Heart left ventricle (tissue), 16 donors: ENCODE data around the gene TMEM272. TPM values are rescaled to one million over a fixed set of nuclear protein-coding genes. Genes with fewer than 3 reads are reported as not detected.

Experiments used
- ATAC-seq, 4 donors: fragments of 200-7000 bp; cut with Tn5 transposase; one replicate each; pipeline ENCODE4 v1.9.1; 2020 to 2022; ENCODE audit warnings: moderate library complexity in 4 of 4, mild to moderate bottlenecking in 3 of 4, moderate number of reproducible peaks in 1 of 4
- DNase-seq, 5 donors: peaks; one replicate each; pipeline ENCODE4 v3.0.0-alpha.2; 2020
- H3K27ac ChIP-seq, 12 donors: fragments of 200-600 bp; sonication (generic) in 4 of 12; one replicate each; pipeline versions ENCODE4 v1.5.0 to v1.8.0; 2016 to 2022; ENCODE audit warnings: mild to moderate bottlenecking in 2 of 12
- H3K27me3 ChIP-seq, 9 donors: fragments of 200-600 bp; sonication (generic) in 2 of 9; one replicate each; pipeline versions ENCODE4 v1.5.1 to v1.8.0; 2016 to 2022; ENCODE audit warnings: mild to moderate bottlenecking in 3 of 9
- H3K36me3 ChIP-seq, 9 donors: fragments of 200-600 bp; sonication (generic) in 2 of 9; one replicate each; pipeline versions ENCODE4 v1.5.0 to v1.8.0; 2018 to 2022; ENCODE audit warnings: mild to moderate bottlenecking in 2 of 9
- H3K4me1 ChIP-seq, 12 donors: fragments of 200-600 bp; sonication (generic) in 4 of 12; one replicate each; pipeline versions ENCODE4 v1.5.0 to v1.8.0; 2016 to 2022; ENCODE audit warnings: mild to moderate bottlenecking in 3 of 12
- H3K4me3 ChIP-seq, 12 donors: fragments of 200-600 bp; sonication (generic) in 4 of 12; one replicate each; pipeline versions ENCODE4 v1.5.0 to v1.8.0; 2017 to 2022; ENCODE audit warnings: mild to moderate bottlenecking in 9 of 12, moderate library complexity in 4 of 12
- H3K9me3 ChIP-seq, 12 donors: fragments of 200-600 bp; sonication (generic) in 4 of 12; one replicate each; pipeline versions ENCODE4 v1.5.0 to v1.8.0; 2016 to 2022; ENCODE audit warnings: mild to moderate bottlenecking in 1 of 12
- POLR2A ChIP-seq, 2 donors: fragments of 450-650 bp; IDR thresholded peaks; one replicate each; pipeline ENCODE4 v1.6.1; 2017; ENCODE audit warnings: antibody characterized with exemption in 2 of 2, mild to moderate bottlenecking in 2 of 2, moderate library complexity in 2 of 2
- WGBS, 4 donors: extraction: QIAGEN DNeasy Blood & Tissue Kit in 2 of 4; methylation state at CpG; one replicate each; pipeline versions ENCODE4 v1.1.5 to v1.1.7; 2013 to 2018; 5-methylcytosine and 5-hydroxymethylcytosine counted together
- intact Hi-C, 10 donors: fragments of 100-400 bp; cut with DNase I; formaldehyde crosslinking; loops; one replicate each; pipeline versions ENCODE4 v1.11.1 to v1.14.2; 2022
- polyA plus RNA-seq, 2 donors: library from polyadenylated mRNA; stranded (reverse); fragments of 200-250 nt; gene quantifications; one replicate each; pipeline ENCODE4 v1.2.3, GENCODE V29; 2013
- total RNA-seq, 9 donors: library from RNA; depleted of rRNA in 2 of 9; stranded (reverse); fragments of >200 nt in 2 of 9; fragmentation: NEBNext Ultra II Directional in 3 of 9; extraction: Animal tissue kit (Norgen Biotek cat#: 25700) in 3 of 9; gene quantifications; one replicate each; pipeline versions ENCODE4 v1.1.0 to v1.2.4, GENCODE V29; 2016 to 2023
- TF ChIP-seq, protein P1 (sequence below), 12 donors: fragments of 200-600 bp; sonication (generic) in 4 of 12; IDR thresholded peaks; one replicate each; pipeline versions ENCODE4 v1.5.0 to v1.8.0; 2018 to 2022; ENCODE audit warnings: antibody characterized with exemption in 12 of 12, mild to moderate bottlenecking in 5 of 12
- donor health status: ischemic (EF 13 %, LVEDD 7.1; RV severe dilation, severe dysfunction).
- donor health status: healthy with polysubstance abuse.
- donor health status: DM: no; HTN: yes; CAD: no.
- donor health status: DM: no; HTN: no; CAD: no.
- donor health status: ischemic (EF 25% LVEDD 6.9; RV normal size, moderate dysfunction).
- donor health status: ischemic (EF 25% LVEDD 5.7; RV mildly dilated, moderate dysfunction).
- donor health status: healthy.
- donor health status: DM: yes; HTN: yes; CAD: no.
- donor health status: ischemic (EF 35%, LVEDD 5.7; RV mildly dilated, moderate dysfunction).
- donor health status: nonischemic (EF 11% LVEDD 7.7; RV severe dilation, severe dysfunction).
- donor health status: DM: yes; HTN: yes; CAD: no.
- donor health status: PGD.
- donor health status: ischemic (EF 29% LVEDD 5.4; RV normal size, mild dysfunction).
- donor health status: nonischemic (EF 23%, LVEDD 6.1; RV moderate dilation, normal function).

TMEM272 gene
- total and polyA plus RNA-seq, 11 donors: 0.14 to 1.6 (median 0.33) TPM; not detected in 1

DNA sequence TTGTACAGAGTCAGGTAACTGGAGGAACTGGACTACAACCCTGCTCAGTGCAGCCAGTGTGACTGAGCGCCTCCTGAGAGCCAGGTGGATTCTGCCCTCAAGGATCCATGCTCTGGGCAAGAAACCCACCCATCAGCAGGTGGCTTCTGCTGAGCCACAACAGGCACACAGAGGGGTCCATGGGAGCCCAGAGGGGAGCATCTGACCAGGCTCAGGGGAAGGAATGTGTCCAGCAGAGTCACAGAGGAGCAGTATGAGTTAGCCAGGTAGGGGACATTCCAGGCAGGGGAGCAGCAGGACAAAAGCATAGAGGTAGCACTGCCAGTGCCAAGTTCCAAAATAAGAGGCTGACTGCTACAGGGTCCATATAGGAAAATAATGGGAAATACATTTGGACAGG is 60.9 kb downstream of the TMEM272 start:
- peaks cover 0 to 4% (median 0%) of the 10 kb centered on the region in 9 donors for H3K36me3 ChIP-seq
- no peak overlapping the region for H3K4me3 ChIP-seq
- H3K4me1 ChIP-seq: peaks cover 0 to 26% (median 19%) of the 10 kb centered on the region in 12 donors
- 93 to 100% (median 97%) methylated on average over 1 of the region's 1 CpG for WGBS, 4 donors
- H3K9me3 ChIP-seq: no peaks in the 10 kb centered on the region
- no peak for TF ChIP-seq POLR2A (IDR thresholded peaks at IDR 0.05)
- TF ChIP-seq, protein P1, sequence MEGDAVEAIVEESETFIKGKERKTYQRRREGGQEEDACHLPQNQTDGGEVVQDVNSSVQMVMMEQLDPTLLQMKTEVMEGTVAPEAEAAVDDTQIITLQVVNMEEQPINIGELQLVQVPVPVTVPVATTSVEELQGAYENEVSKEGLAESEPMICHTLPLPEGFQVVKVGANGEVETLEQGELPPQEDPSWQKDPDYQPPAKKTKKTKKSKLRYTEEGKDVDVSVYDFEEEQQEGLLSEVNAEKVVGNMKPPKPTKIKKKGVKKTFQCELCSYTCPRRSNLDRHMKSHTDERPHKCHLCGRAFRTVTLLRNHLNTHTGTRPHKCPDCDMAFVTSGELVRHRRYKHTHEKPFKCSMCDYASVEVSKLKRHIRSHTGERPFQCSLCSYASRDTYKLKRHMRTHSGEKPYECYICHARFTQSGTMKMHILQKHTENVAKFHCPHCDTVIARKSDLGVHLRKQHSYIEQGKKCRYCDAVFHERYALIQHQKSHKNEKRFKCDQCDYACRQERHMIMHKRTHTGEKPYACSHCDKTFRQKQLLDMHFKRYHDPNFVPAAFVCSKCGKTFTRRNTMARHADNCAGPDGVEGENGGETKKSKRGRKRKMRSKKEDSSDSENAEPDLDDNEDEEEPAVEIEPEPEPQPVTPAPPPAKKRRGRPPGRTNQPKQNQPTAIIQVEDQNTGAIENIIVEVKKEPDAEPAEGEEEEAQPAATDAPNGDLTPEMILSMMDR (IDR thresholded peaks at IDR 0.05): no peak
- H3K27ac ChIP-seq: no peak overlapping the region
- intact Hi-C loops: loop anchor here in 1 of 10 donors (5.0 kb wide), 1 partner anchor 202 kb away; the partner anchor contains the start of gene WDFY2
- no peaks in the 10 kb centered on the region for H3K27me3 ChIP-seq
- no peak for DNase-seq
- ATAC-seq: no peak

DNA sequence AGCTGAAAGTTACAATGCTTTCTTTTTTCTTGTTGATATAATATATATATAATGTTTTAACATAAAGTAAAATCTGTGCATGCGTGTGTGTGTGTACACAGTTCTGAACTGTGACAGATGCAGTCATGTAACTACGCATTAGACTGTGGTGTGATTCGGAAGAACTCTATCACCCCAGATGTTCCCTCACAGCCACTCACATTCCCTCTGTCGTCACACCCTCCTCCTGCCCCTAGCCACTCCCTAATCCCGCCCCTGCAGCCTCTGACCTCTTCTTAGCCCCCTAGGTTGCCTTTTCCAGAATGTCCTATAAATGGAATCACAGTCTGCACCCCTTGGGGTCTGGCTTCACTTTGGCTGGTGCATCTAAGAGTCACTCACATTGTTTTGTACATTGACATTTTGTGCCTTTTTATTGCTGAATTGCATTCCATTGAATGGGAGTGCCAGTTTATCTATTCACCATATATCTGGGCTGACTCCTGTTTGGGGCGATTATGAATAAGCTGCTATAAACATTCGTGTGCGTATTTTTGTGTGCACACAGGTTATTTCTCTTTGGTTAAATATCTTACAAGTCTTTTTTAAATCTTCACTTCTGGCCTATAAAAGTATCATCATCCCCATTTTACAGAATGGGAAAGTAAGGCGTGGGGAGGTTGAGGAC is 61.4 kb downstream of the TMEM272 start:
- ATAC-seq: no peak
- intact Hi-C loops: loop anchor here in 1 of 10 donors (5.0 kb wide), 1 partner anchor 201 kb away; the partner anchor contains the start of gene WDFY2
- no peak overlapping the region for H3K4me3 ChIP-seq
- no peak for DNase-seq
- TF ChIP-seq POLR2A (IDR thresholded peaks at IDR 0.05): no peak
- TF ChIP-seq, protein P1 (IDR thresholded peaks at IDR 0.05): no peak
- peaks cover 0 to 26% (median 19%) of the 10 kb centered on the region in 12 donors for H3K4me1 ChIP-seq
- WGBS, 4 donors: 92 to 94% (median 93%) methylated on average over 9 of the region's 9 CpGs
- no peaks in the 10 kb centered on the region for H3K27me3 ChIP-seq
- no peaks in the 10 kb centered on the region for H3K36me3 ChIP-seq
- no peaks in the 10 kb centered on the region for H3K9me3 ChIP-seq
- H3K27ac ChIP-seq: no peak overlapping the region

DNA sequence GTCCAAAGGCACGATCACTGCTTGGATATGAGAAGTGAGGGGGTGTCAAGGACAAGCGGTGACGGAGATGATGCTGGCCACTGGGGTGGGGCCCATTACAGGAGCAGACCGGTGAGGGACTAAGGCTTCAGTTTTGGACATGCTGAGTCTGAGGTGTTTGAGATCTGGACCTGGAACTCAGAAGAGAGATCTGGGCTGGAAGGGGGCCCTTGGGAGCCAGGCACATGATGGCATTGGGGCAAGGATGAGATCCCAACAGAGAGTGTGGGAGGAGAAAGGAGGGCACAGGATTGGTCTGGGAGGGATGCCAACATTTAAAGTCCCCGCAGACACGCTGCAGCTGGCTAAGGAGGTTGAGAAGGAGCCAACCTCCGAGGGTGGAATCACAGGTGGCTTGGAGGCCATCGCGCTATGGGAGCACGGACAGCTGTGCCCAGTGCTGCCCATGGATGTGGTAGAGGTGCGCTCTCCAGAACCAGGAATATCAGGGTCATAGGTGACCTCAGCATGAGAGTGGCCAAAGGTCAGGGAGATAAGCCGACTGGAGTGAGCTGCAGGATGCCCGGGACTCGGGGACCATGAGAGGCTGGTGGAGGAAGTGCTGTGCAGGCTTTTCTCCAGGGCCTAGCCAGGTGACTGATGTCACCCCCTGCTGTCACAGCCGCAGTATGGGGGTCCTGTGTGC is 62.8 kb downstream of the TMEM272 start:
- intact Hi-C loops: loop anchor here in 1 of 10 donors (5.0 kb wide), 1 partner anchor 200 kb away; the partner anchor contains the start of gene WDFY2

More for the DNA sequence above, 62.8 kb downstream of the TMEM272 start:
- no peak overlapping the region for H3K4me3 ChIP-seq
- peaks cover 0 to 24% (median 16%) of the 10 kb centered on the region in 12 donors for H3K4me1 ChIP-seq
- H3K9me3 ChIP-seq: no peaks in the 10 kb centered on the region
- ATAC-seq (peak in 1 of 4 donors; percentile 5), DNase-seq (no peak)
- 82 to 85% (median 84%) methylated on average over 15 of the region's 15 CpGs for WGBS, 4 donors
- TF ChIP-seq, protein P1 (IDR thresholded peaks at IDR 0.05): no peak
- no peak for TF ChIP-seq POLR2A (IDR thresholded peaks at IDR 0.05)
- no peak overlapping the region for H3K27ac ChIP-seq
- H3K27me3 ChIP-seq: no peaks in the 10 kb centered on the region
- H3K36me3 ChIP-seq: peaks cover 0 to 1% (median 0%) of the 10 kb centered on the region in 9 donors
